HCT116 (cell line): ENCODE results near the gene MAB21L3. TPM values are rescaled to one million over a fixed set of nuclear protein-coding genes. Genes with fewer than 3 reads are reported as not detected.

ENCODE experiments used
- ATAC-seq: fragments of 200-7000 bp; cut with Tn5 transposase; 2 replicates; pipeline ENCODE4 v1.9.1; 2020; ENCODE audit warnings: mild to moderate bottlenecking, moderate library complexity
- BruUV-seq: library from RNA; stranded (reverse); fragments of 400-500 nt; replicated peaks from 2 replicates; lab custom pipeline; 2021; lab: Mats Ljungman, UMichigan
- CTCF ChIA-PET: fragments of 300-600 bp; sonication (Branson Sonifier 250); formaldehyde crosslinking; loops from one replicate; lab custom pipeline; 2021; ENCODE audit warnings: antibody characterized with exemption; lab: Charles Lee
- POLR2A ChIA-PET: fragments of 300-600, 350-600 bp; sonication (Branson Sonifier 250); formaldehyde crosslinking; loops from one replicate; lab custom pipeline; 2021; ENCODE audit warnings: antibody characterized with exemption; lab: Charles Lee
- RAD21 ChIA-PET, 2 experiments: fragments of 300-600 bp; sonication (Branson Sonifier 250); formaldehyde crosslinking; loops; one replicate each; lab custom pipeline; 2023; ENCODE audit warnings: low total read pairs in 2 of 2; ENCODE audit not compliant: uncharacterized antibody in 2 of 2, unreplicated experiment in 2 of 2, low non-redundant PET in 1 of 2; lab: Charles Lee
- DNase-seq: peaks from one replicate; pipeline ENCODE4 v3.0.0-alpha.2; 2010; ENCODE audit warnings: low read depth, low spot score
- H2AFZ ChIP-seq: fragments of 200-600 bp; shearing (Covaris generic), sonication (generic); 2 replicates; pipeline ENCODE4 v1.6.1; 2017; ENCODE audit warnings: low read depth, mixed run types, mixed read lengths, antibody characterized with exemption, low read length; ENCODE audit not compliant: poor library complexity, severe bottlenecking
- H3K27ac ChIP-seq: 2 replicates; pipeline ENCODE4 v1.5.1; 2012; ENCODE audit warnings: low read depth, low read length
- H3K27me3 ChIP-seq: fragments of 200-600 bp; sonication (generic); 2 replicates; pipeline ENCODE4 v1.6.1; 2016; ENCODE audit warnings: mixed run types, low read length, mixed read lengths; ENCODE audit not compliant: insufficient read depth
- H3K36me3 ChIP-seq, 2 experiments: fragments of 200-500 bp in 1 of 2; fragments of 200-600 bp in 1 of 2; sonication (Bioruptor generic) in 1 of 2; sonication (generic) in 1 of 2; 2 replicates each; pipeline versions ENCODE4 v1.5.1 to v1.6.1; 2014 to 2016; ENCODE audit warnings: low read length in 2 of 2, inconsistent platforms in 1 of 2, mixed read lengths in 1 of 2, mixed run types in 1 of 2; ENCODE audit not compliant: insufficient read depth in 2 of 2, control insufficient read depth in 1 of 2
- H3K4me1 ChIP-seq, 2 experiments: fragments of 200-600 bp in 1 of 2; sonication (generic) in 1 of 2; 2 replicates each; pipeline versions ENCODE4 v1.5.1 to v1.6.1; 2012 to 2017; ENCODE audit warnings: low read length in 2 of 2, inconsistent platforms in 1 of 2, mild to moderate bottlenecking in 1 of 2, mixed read lengths in 1 of 2, mixed run types in 1 of 2, moderate library complexity in 1 of 2; ENCODE audit not compliant: insufficient read depth in 2 of 2, control insufficient read depth in 1 of 2
- H3K4me2 ChIP-seq: fragments of 200-600 bp; sonication (generic); 2 replicates; pipeline ENCODE4 v1.6.1; 2017; ENCODE audit warnings: mixed run types, low read length, mixed read lengths
- H3K4me3 ChIP-seq, 2 experiments: fragments of 200-600 bp in 1 of 2; sonication (generic) in 1 of 2; replicated peaks in 1 of 2; 2 replicates each; pipeline ENCODE4 v1.5.1; 2011 to 2016; ENCODE audit warnings: low read length in 2 of 2, control low read depth in 1 of 2, low read depth in 1 of 2, mild to moderate bottlenecking in 1 of 2, mixed read lengths in 1 of 2, mixed run types in 1 of 2
- H3K79me2 ChIP-seq: fragments of 200-600 bp; sonication (generic); 2 replicates; pipeline ENCODE4 v1.6.1; 2017; ENCODE audit warnings: mild to moderate bottlenecking, mixed run types, low read length, moderate library complexity, mixed read lengths; ENCODE audit not compliant: insufficient read depth
- H3K9ac ChIP-seq: fragments of 200-600 bp; sonication (generic); 2 replicates; pipeline ENCODE4 v1.6.1; 2016; ENCODE audit warnings: low read length, mixed read lengths
- H3K9me2 ChIP-seq: fragments of 200-600 bp; sonication (generic), shearing (Covaris generic); 2 replicates; pipeline ENCODE4 v1.6.1; 2017; ENCODE audit warnings: mixed run types, mild to moderate bottlenecking, moderate library complexity; ENCODE audit not compliant: insufficient read depth
- H3K9me3 ChIP-seq, 2 experiments: fragments of 200-500 bp in 1 of 2; fragments of 200-600 bp in 1 of 2; sonication (Bioruptor generic) in 1 of 2; sonication (generic) in 1 of 2; 2 replicates each; pipeline ENCODE4 v1.6.1; 2014 to 2017; ENCODE audit warnings: low read length in 2 of 2, mixed read lengths in 2 of 2, inconsistent platforms in 1 of 2, low read depth in 1 of 2, mild to moderate bottlenecking in 1 of 2, mixed run types in 1 of 2, moderate library complexity in 1 of 2; ENCODE audit not compliant: control insufficient read depth in 1 of 2, insufficient read depth in 1 of 2
- H4K20me1 ChIP-seq: fragments of 200-600 bp; sonication (generic), shearing (Covaris generic); 2 replicates; pipeline ENCODE4 v1.6.1; 2017; ENCODE audit warnings: mixed run types, mild to moderate bottlenecking, moderate library complexity; ENCODE audit not compliant: insufficient read depth
- ATF3 ChIP-seq: IDR thresholded peaks from 2 replicates; pipeline ENCODE4 v1.6.1; 2012
- CEBPB ChIP-seq: IDR thresholded peaks from 2 replicates; pipeline ENCODE4 v1.6.1; 2012; ENCODE audit warnings: low read depth
- EGR1 ChIP-seq: IDR thresholded peaks from 2 replicates; pipeline ENCODE4 v1.6.1; 2012; ENCODE audit warnings: low read depth
- ELF1 ChIP-seq: IDR thresholded peaks from 2 replicates; pipeline ENCODE4 v1.6.1; 2012; ENCODE audit warnings: low read depth, borderline replicate concordance
- EZH2phosphoT487 ChIP-seq: fragments of 200-600 bp; IDR thresholded peaks from 2 replicates; pipeline ENCODE4 v1.6.1; 2018; ENCODE audit warnings: antibody characterized with exemption, borderline replicate concordance
- FOSL1 ChIP-seq: IDR thresholded peaks from 2 replicates; pipeline ENCODE4 v1.6.1; 2012; ENCODE audit warnings: low read depth
- JUND ChIP-seq: IDR thresholded peaks from 2 replicates; pipeline ENCODE4 v1.6.1; 2012
- POLR2A ChIP-seq: IDR thresholded peaks from 2 replicates; pipeline ENCODE4 v1.7.0; 2011; ENCODE audit warnings: borderline replicate concordance; ENCODE audit not compliant: insufficient read depth, insufficient read length; ENCODE audit errors: extremely low read depth
- RAD21 ChIP-seq: IDR thresholded peaks from 2 replicates; pipeline ENCODE4 v1.6.1; 2012; ENCODE audit warnings: low read depth, mild to moderate bottlenecking
- REST ChIP-seq: IDR thresholded peaks from 2 replicates; pipeline ENCODE4 v1.6.1; 2012; ENCODE audit warnings: low read depth
- SP1 ChIP-seq: IDR thresholded peaks from 2 replicates; pipeline ENCODE4 v1.6.1; 2012; ENCODE audit warnings: low read depth
- SRF ChIP-seq: IDR thresholded peaks from 2 replicates; pipeline ENCODE4 v1.6.1; 2012; ENCODE audit warnings: low read depth
- TCF7L2 ChIP-seq: IDR thresholded peaks from 2 replicates; pipeline ENCODE4 v1.7.0; 2011; ENCODE audit warnings: borderline replicate concordance, inconsistent platforms; ENCODE audit not compliant: insufficient read depth, insufficient read length; ENCODE audit errors: extremely low read depth
- ZBTB33 ChIP-seq: IDR thresholded peaks from 2 replicates; pipeline ENCODE4 v1.6.1; 2011; ENCODE audit warnings: mild to moderate bottlenecking, low read length, moderate library complexity; ENCODE audit not compliant: insufficient replicate concordance; ENCODE audit errors: extremely low read depth
- ZNF274 ChIP-seq: fragments of 200-500 bp; sonication (Bioruptor generic); IDR thresholded peaks from 2 replicates; pipeline ENCODE4 v1.6.1; 2014; ENCODE audit warnings: mild to moderate bottlenecking, low read depth, low read length, inconsistent platforms
- intact Hi-C: fragments of 100-400 bp; cut with micrococcal nuclease; formaldehyde crosslinking; loops from 2 replicates; pipeline ENCODE4 v1.10.0; 2022
- total RNA-seq: library from RNA; stranded (reverse); gene quantifications from one replicate; pipeline ENCODE4 v1.2.1, GENCODE V29; 2021; ENCODE audit not compliant: unreplicated experiment

MAB21L3 gene
- total RNA-seq, 1 experiment from 2014 or later: not detected

- CTCF ChIA-PET: no interaction called here
- no peak for TF ChIP-seq JUND
- no peak for TF ChIP-seq EZH2phosphoT487
- TF ChIP-seq SP1: no peak
- TF ChIP-seq ATF3: no peak
- TF ChIP-seq SRF: no peak
- no peak for TF ChIP-seq RAD21
- TF ChIP-seq POLR2A: no peak
- no peak for TF ChIP-seq ZNF274
- TF ChIP-seq CEBPB: no peak
- no peak for TF ChIP-seq EGR1
- no peak for TF ChIP-seq ELF1
- no peak for TF ChIP-seq FOSL1
- no peak for TF ChIP-seq REST
- no peak for TF ChIP-seq TCF7L2
- no peak for TF ChIP-seq ZBTB33
- TF ChIP-seq, all 23 proteins: peak for 0
- Histone ChIP-seq H3K79me2 (no peaks in the 10 kb centered on the region), H3K9ac (no peak overlapping the region), H2AFZ (no peak overlapping the region), H3K27ac (no peak overlapping the region), H3K9me3 (no peaks in the 10 kb centered on the region), H3K4me1 (peaks cover 0 to 8% of the 10 kb centered on the region in 2 experiments; a peak in 2 of 4 replicates), H3K4me2 (no peak overlapping the region), H4K20me1 (no peaks in the 10 kb centered on the region), H3K36me3 (no peaks in the 10 kb centered on the region), H3K27me3 (no peaks in the 10 kb centered on the region), H3K9me2 (no peaks in the 10 kb centered on the region), H3K4me3 (no peak overlapping the region)
- POLR2A ChIA-PET: no interaction called here
- DNase-seq: no peak
- no TSS peak for BruUV-seq
- RAD21 ChIA-PET: no interaction called here
- intact Hi-C loops: no loop called here
- ATAC-seq: no peak
These were observed 45.9 kb downstream of the MAB21L3 start for GRCh38 chr1:116157096-116157495.
